ENCODE results near the gene FZD4.

FZD4 gene

GRCh38 chr11:86988351-86988881 lies 33.2 kb upstream of the FZD4 start:
- Histone ChIP-seq H3K27me3 (no peaks in the 10 kb centered on the region), H3K4me1 (ENCODE audit: control insufficient read depth in 1 of 2, insufficient read depth in 1 of 2, low read depth in 1 of 2, low read length in 1 of 2) (no peaks in the 10 kb centered on the region), H3K27ac (no peak overlapping the region), H3K9me3 (no peaks in the 10 kb centered on the region), H3K36me3 (no peaks in the 10 kb centered on the region), H3K4me3 (ENCODE audit: low read depth in 1 of 2, low read length in 1 of 2) (no peak overlapping the region)
- no peak for TF ChIP-seq CTCF (IDR thresholded peaks at IDR 0.05)

GRCh38 chr11:86987679-86988078 lies 32.5 kb upstream of the FZD4 start:
- no peak for TF ChIP-seq CTCF (IDR thresholded peaks at IDR 0.05)
- H3K27me3 ChIP-seq: no peaks in the 10 kb centered on the region
- H3K36me3 ChIP-seq: no peaks in the 10 kb centered on the region
- no peak overlapping the region for H3K4me3 ChIP-seq (ENCODE audit: low read depth in 1 of 2, low read length in 1 of 2)
- no peak overlapping the region for H3K27ac ChIP-seq
- no peaks in the 10 kb centered on the region for H3K4me1 ChIP-seq (ENCODE audit: control insufficient read depth in 1 of 2, insufficient read depth in 1 of 2, low read depth in 1 of 2, low read length in 1 of 2)
- H3K9me3 ChIP-seq: no peaks in the 10 kb centered on the region

DNA sequence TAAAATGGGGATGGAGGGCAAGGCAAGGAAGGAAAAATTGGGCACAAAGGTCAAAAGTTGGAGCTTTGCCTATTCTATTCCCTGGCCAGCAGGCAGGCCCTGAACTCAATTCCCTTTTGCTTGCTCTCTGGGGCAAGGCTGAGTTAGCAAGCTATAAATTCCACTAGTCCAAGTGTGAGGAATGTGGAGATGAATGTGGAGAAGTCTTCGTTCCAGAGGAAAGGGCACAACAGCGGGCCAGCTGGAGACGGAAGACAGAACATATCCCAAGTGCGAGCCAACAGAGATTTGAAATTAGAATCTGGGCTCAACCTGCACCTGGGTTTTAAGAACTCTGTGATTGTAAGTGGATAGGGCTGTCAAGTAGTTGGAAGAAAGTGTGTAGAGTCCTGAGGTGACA lies 29.5 kb upstream of the FZD4 start:
- H3K36me3 ChIP-seq: no peaks in the 10 kb centered on the region
- no peaks in the 10 kb centered on the region for H3K27me3 ChIP-seq
- no peak overlapping the region for H3K4me3 ChIP-seq (ENCODE audit: low read depth in 1 of 2, low read length in 1 of 2)
- no peak for TF ChIP-seq CTCF (IDR thresholded peaks at IDR 0.05)
- H3K27ac ChIP-seq: no peak overlapping the region
- no peaks in the 10 kb centered on the region for H3K9me3 ChIP-seq
- no peaks in the 10 kb centered on the region for H3K4me1 ChIP-seq (ENCODE audit: control insufficient read depth in 1 of 2, insufficient read depth in 1 of 2, low read depth in 1 of 2, low read length in 1 of 2)

GRCh38 chr11:86983021-86983488 lies 27.9 kb upstream of the FZD4 start:
- Histone ChIP-seq H3K27ac (no peak overlapping the region), H3K4me1 (ENCODE audit: control insufficient read depth in 1 of 2, insufficient read depth in 1 of 2, low read depth in 1 of 2, low read length in 1 of 2) (peaks cover 3 to 8% of the 10 kb centered on the region in 2 experiments), H3K27me3 (no peaks in the 10 kb centered on the region), H3K4me3 (ENCODE audit: low read depth in 1 of 2, low read length in 1 of 2) (no peak overlapping the region), H3K9me3 (no peaks in the 10 kb centered on the region), H3K36me3 (no peaks in the 10 kb centered on the region)
- no peak for TF ChIP-seq CTCF (IDR thresholded peaks at IDR 0.05)

DNA sequence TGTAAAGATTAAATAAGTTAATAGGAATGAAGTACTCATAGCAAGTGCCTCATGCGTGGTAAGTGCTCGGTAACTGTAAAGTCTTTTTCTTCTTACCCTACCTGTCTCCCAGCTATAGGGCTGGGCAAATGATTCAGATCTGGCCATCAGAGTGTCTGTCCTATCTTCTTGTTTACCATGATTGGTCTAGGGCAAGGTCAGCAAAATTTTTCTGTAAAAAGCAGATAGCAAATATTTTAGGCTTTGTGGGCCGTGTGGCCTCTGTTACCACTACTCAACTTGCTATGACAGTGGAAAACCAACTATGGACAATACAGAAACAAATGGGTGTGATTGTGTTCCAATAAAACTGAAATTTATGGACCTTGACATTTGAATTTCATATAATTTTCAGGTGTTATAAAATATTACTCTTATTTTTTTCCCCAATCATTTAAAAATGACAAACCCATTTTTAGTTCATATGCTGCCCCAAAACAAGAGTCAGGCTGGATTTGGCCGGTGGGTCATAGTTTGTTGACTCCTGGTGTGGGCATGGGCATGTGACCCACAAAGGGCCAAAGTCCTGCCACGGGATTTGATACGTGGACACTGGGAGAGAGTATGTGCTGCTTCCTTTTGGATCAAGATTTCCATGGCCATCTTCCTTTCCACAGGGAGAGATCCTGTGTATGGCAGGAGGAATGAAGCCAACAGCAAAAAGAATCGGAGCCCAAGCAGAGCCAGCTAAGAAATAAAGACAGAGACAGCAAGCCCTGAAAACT lies 26.8 kb upstream of the FZD4 start:
- no peak for TF ChIP-seq CTCF (IDR thresholded peaks at IDR 0.05)
- Histone ChIP-seq H3K9me3 (no peaks in the 10 kb centered on the region), H3K4me1 (ENCODE audit: control insufficient read depth in 1 of 2, insufficient read depth in 1 of 2, low read depth in 1 of 2, low read length in 1 of 2) (peaks cover 3 to 8% of the 10 kb centered on the region in 2 experiments), H3K27ac (no peak overlapping the region), H3K27me3 (no peaks in the 10 kb centered on the region), H3K36me3 (no peaks in the 10 kb centered on the region), H3K4me3 (ENCODE audit: low read depth in 1 of 2, low read length in 1 of 2) (no peak overlapping the region)
